Endometrium (tissue), 2 donors: ENCODE results near the gene DLEC1.
"Not testable (repeated sequence)": the region's sequence is repeated elsewhere in the genome, so short reads cannot be mapped to it uniquely, and the experiment has no call there.

Experiments used
- FAIRE-seq: peaks from 2 replicates; lab custom pipeline; 2012; peaks lifted over from hg19 to GRCh38; lab: Jason Lieb, UNC
- donor health status: control.
- donor health status: control.

The DLEC1 gene

DNA sequence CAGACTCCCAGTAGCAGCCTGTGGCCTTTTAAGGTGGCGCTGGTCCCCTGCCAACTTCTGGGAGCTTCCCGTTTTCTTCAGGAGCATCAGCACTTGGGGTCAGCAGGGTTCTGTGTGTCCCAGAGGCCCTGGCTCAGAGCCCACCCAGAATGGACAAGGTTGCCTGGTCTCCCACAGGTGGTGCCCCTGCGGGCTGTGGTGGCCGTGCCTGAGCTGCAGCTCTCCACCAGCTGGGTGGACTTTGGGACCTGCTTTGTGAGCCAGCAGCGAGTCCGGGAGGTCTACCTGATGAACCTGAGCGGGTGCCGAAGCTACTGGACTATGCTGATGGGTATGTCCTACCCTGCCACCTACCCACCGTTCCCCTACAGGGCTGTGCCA is 82.4 kb downstream of the DLEC1 start:
- FAIRE-seq, result no peak

DNA sequence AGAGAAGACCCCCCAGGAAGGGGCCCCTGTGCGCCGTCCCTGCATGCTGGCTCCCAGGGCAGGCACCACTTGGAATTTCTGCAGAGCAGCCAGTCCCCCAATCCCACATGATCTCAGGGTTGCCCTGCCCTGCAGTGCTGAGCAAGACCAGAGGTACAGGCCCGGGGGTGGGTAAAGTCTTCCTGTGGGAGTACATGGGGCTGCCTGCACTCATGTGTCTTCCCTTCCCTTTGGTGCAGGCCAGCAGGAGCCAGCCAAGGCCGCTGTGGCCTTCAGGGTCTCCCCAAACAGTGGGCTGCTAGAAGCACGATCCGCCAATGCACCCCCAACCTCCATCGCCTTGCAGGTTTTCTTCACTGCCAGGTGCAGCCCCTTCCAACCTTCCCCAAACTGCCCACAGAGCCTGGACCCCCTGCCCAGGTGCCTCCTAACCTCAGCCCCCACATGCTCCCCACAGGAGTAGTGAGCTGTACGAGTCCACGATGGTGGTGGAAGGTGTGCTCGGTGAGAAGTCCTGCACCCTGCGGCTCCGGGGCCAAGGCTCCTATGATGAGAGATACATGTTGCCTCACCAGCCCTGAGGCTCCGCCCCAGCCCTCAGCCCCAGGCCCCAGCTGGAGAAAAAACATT is 82.9 kb downstream of the DLEC1 start:
- no peak for FAIRE-seq

DNA sequence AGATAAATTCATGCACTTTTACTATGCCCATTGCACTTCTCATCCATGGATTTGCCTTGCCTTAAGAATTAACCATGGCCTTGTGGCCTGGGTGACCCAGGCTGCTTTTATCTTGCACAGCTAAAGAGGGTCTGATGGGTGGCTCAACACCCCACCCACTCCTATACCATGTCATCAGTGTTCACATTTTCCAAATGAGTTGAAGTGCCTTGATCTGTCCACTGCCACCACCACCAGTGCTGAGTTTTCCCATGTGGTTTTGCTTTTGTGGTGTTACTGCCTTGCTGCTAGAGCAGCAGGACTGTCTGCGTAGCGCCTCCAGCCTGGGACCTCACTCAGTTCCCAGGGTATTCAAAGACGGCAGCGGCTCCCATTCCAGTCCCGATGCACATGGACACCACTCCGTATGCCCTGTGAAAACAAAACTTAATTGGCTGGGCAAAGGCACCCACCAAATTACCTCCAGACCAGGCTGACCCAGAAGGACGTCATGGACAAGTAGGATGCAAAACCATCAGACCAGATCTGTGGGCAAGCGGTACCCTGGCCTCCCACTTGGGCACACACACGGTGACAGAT is 83.8 kb downstream of the DLEC1 start:
- no peak for FAIRE-seq

DNA sequence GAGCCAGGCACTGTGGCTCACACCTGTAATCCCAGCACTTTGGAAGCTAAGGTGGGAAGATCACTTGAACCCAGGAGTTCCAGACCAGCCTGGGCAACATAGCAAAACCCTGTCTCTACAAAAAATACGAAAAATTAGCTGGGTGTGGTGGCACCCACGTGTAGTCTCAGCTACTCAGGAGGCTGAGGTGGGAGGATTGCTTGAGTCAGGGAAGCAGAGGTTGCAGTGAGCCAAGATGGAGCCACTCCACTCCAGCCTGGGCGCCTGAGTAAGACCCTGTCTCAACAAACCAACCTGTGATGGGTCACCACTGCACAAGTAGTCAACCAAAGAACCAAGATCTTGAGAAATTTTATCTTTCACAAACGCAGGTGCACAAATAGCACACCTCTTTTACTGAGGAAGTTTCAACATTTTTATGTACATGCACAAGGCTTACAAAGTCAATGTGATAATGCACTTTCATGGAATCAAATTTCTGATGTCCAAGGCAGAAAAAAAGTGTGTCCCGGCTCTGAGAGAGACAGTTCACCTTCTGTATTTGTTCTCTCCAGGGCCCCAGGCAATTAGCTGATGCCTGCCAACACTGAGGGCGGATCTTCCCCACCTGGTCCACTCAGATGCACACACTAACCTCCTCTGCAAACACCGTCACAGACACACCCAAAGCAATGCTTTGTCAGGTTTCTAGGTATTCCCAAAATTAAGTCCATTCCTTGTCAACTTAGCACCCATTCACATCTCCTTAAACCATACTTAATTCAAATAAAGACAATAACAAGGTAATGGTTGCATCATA is 85.5 kb downstream of the DLEC1 start:
- FAIRE-seq, result no peak

DNA sequence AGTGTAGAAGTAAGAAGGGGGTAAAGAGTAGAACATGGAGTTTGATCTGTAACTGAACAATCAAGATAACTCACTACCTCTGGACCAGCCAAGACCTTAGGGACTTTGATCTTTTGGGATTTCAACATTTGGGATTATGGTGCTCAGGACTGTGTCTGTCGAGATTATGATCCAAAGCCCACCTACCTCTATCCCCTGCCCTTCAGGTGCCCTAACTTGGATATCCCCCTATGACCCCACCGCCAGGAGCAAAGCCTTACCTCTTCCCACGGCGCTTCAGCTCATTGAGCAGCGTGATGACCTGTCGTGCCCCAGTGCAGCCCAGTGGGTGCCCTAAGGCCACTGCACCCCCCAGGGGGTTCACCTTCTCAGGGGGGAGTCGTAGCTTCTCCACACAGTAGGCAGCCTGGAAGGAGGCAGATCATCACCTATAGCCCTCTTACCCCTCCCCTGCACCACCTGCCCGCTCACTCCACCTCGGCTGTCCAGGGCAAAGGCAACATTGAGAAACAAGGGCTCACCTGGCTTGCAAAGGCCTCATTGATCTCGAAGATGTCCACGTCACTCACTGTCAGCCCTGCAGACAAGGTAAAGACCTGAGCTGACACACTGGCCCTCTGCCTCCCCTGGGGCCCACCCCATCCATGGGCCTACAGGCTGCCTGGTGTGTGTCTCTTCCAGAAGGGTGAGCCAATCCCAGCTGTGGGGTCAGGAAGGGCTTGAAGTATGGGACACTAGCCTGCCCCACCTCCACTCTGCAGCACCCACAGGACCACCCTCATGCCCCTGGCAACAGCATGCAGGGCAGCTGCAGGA is 86.5 kb downstream of the DLEC1 start:
- FAIRE-seq, result no peak

DNA sequence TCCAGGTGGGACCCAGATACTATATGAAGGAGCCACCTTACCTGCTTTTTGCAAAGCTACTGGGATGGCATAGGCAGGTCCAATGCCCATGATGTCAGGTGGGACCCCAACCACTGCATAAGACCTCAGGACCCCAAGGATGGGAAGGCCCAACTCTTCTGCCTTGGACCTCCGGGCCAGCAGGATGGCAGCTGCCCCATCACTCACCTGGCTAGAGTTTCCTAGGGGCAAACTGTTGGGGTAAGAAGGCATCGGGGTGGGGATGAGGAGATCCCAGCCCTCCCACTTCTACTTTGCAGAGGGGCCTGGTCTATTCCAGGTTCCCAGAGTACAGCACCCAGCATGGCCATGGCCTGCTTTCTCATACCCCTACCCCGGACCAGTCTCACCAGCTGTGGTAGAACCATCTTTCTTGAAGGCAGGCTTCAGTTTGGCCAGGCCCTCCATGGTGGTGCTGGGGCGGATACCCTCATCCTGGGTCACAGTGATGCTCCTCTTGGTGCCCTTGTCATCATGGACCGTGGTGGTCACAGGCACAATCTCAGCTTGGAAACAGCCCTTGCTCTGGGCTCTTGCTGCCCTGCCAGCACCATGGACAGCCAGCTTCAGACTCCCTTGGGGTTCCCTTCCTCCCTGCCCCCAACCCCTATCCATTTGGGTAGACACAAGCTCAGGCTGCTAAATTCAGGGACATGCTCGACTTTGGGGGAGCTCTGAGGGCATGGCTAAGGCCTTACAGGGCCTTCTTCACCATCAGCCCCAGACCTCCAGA is 87.3 kb downstream of the DLEC1 start:
- no peak for FAIRE-seq

DNA sequence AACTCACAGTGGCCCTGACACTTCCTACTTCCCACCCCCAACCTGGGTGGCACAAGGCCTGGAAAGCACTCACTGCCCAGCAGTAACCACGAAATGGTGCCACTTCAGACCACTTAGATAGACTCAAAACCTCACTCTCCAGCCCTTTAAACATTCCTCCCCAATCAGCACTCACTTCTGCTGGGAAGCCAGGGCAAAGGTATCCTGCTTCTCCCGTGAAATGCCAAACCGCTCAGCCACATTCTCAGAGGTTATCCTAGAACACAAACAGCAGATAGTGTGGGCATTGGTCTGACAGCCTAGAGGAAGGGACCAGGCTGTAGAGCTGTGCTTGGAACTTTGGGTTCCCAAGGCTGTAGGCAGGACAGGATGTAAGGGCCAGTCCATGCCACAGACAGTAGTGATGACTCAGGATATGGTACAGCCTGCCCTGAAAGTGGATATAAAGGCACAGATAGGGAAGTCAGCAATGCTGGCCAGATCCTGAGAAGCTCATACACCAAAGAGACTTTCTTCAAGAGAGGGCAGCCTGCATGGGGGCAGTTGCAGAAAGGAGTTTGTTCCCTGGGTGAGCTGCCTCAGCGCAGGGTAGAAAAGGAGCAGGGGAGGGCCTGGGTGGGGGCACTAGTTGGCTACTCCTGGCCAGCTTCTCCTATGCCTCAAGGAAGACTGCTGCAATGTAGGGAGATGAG is 88.7 kb downstream of the DLEC1 start:
- no peak for FAIRE-seq

DNA sequence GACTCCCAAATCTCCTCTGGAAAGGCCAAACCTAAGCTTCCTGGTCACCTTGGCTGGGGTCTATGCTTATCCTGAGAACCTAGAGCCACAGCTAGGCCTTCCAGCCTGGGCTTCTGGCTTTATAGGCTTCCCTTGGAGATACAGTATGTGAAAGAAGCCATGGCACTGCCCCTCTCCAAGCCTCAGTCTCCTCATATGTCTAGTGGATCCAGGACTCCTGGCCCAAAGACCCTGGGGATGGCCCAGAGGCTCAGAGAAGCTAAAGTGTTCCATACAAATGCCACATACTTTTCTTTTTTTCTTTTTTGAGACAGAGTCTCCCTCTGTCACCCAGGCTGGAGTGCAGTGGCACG is 89.3 kb downstream of the DLEC1 start:
- no peak for FAIRE-seq

DNA sequence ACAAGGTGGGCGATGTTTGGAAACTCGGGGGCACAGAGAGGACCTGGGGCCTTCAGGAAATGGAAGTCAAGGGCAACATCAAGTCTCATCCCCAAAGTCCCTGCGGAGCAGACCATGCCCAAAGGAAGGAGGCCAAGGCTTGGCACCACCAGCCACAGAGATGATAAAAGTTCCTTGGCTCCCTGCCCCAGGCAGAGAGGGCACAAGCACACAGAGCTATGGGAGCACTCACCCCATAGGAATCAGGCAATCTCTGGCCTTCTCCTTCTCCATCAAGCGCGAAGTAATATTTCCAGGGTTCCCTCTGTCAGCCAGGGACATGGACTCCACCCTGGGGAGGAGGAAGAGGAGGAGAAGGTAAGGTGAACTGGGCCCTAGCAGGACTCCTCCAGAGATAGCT is 90.0 kb downstream of the DLEC1 start:
- no peak for FAIRE-seq

DNA sequence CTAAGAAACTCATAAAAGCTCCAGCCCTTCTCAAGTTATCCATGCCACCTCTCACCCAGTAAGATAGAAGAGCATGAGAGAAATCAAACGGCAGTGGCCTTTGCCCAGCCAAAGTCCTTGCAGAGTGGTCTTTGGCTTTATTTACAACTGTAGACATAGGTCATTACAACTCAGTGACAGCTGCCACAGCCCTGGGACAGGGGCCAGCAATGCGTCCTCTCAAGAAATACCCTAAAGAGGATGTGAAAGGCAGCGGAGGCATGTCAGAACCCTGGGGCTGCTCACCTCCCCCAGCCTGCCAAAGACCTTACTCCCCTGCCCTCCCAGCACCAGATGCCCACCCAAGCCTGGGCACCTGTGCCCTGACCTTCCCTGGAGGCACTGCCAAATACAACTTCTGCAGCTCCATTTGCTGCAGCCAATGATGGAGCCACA is 91.6 kb downstream of the DLEC1 start:
- FAIRE-seq, result no peak

DNA sequence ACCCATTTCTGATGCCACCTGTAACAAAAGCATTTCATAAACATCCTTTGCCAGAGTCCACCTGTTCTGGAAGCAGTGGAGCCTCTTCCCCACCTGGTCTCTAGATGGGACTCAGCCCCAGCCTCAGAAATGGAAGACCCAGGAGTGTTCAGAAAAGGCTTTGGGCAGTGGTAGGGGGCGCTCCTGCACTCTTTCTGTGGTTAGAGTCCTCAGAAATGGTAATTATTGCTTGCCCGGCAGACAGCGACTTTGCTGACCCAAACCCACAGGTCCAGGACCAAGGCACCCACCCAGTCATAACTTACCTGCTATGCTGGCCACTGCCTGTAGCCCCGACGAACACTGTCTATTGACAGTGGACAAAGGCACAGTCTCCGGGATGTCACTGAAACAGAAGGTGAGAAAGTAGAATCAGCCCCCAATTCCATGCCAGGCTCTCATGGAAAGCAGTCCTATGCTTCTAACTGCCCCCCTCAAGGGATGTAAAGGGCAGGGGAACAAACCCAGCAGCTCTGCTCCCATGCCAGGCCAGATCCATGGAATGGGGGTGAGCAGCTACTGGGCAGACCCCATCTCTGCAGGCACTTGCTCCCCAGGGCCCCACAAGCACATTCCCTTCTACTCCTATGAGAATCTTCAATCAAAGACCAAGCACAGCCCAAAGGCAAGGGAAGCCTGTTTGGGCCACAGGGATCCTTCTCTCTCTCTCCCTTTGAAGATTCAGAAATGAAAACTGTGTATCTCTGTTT is 92.8 kb downstream of the DLEC1 start:
- FAIRE-seq, result no peak

DNA sequence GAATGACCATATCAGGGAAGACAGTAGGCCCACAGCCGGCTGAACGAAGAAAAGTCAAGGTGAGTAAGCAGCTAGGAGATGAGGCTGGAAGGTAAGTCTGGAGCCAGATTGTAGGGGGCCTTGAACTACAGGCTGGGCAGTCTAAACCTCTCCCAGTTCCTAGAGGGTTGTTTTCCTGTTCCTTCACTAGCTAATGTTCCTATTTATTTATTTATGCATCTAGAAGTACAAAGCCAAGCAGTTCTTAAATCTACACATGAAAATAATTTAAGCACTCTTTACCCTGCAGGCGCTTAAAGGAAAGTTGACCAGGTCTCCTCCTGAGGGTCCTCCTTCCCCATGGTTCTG is 94.2 kb downstream of the DLEC1 start:
- FAIRE-seq, result no peak

DNA sequence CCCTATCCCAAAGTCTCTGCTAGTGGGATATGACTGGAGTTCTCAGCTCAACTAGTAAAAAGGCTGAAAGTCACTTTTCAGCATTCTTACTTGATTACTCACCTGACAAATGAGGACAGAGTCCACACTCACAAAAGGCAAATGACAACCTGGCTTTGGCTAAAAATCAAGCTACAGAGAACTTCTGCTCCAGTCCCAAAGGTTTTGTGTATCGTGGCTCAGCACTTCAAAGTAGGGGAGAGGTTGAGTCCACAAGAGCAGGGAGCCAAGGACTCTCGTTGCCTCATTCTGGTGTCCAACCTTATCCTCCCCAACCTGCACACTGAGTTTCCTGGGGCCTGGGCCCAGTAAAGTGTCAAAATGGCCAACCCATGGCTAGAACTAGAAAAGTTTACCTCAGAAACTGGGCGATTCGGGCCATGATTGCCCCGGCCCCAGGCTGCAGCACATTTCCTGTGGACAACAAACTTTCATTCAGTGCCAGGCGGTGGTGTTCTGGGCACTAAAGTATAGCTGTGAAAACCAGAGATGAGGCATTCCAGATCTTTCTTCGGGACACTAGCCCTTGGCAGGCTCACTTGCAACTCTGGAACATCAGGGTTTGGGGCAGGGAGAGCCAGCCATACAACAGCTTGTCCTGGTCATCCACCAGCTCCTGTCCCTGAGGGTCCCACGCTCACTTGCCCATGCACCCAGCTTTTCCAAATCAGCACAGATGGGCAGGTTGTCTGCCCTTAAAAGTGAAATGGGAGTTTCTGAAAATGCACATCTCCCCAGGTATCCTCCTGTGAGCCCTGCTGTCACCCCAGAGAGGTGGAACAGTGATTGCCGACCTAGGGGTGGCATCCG is 94.8 kb downstream of the DLEC1 start:
- no peak for FAIRE-seq

DNA sequence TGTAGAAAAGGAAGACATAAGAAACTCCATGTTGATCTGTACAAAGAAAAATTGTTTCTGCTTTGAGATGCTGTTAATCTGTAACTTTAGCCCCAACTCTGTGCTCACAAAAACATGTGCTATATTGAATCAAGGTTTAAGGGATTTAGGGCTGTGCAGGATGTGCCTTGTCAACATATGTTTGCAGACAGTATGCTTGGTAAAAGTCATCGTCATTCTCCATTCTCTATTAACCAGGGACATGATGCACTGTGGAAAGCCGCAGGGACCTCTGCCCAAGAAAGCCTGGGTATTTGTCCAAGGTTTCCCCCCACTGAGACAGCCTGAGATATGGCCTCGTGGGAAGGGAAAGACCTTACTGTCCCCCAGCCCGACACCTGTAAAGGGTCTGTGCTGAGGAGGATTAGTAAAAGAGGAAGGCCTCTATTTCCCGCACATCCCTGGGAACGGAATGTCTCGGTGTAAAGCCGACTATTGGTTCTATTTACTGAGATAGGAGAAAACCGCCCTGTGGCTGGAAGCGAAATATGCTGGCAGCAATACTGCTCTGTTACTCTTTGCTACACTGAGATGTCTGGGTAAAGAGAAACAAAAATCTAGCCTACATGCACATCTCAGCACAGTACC is 95.6 kb downstream of the DLEC1 start:
- not testable (repeated sequence) for FAIRE-seq

DNA sequence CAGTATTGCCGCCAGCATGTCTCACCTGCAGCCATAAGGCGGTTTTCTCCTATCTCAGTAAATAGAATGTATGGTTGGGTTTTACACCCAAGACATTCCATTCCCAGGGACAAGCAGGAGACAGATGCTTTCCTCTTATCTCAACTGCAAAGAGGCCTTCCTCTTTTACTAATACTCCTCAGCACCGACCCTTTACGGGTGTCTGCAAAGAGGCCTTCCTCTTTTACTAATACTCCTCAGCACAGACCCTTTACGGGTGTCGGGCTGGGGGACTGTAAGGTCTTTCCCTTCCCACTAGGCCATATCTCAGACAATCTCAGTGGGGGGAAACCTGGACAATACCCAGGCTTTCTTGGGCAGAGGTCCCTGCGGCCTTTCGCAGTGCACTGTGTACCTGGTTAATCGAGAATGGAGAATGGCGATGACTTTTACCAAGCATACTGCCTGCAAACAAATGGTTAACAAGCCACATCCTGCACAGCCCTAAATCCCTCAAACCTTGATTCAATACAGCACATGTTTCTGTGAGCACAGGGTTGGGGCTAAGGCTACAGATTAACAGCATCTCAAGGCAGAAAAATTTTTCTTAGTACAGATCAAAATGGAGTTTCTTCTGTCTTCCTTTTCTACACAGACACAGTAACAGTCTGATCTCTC is 96.7 kb downstream of the DLEC1 start:
- FAIRE-seq, result not testable (repeated sequence)

DNA sequence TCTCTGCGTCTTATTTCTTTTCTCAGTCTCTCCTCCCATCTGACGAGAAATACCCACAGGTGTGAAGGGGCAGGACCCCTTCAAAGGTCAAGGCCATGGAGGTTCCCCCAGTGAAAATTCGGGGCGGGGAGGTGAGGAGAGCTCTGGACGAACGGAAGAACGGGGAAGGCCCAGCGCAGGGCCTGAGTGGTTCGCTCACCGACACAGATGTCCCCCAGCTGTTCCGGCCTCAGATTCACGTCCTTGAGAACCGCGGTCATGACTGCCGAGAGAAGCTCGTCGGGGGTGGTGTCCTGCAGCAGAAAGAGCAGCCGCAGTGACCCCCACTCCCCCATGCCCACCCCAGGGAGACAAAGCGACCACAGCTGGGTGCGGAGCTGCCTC is 97.4 kb downstream of the DLEC1 start:
- no peak for FAIRE-seq

DNA sequence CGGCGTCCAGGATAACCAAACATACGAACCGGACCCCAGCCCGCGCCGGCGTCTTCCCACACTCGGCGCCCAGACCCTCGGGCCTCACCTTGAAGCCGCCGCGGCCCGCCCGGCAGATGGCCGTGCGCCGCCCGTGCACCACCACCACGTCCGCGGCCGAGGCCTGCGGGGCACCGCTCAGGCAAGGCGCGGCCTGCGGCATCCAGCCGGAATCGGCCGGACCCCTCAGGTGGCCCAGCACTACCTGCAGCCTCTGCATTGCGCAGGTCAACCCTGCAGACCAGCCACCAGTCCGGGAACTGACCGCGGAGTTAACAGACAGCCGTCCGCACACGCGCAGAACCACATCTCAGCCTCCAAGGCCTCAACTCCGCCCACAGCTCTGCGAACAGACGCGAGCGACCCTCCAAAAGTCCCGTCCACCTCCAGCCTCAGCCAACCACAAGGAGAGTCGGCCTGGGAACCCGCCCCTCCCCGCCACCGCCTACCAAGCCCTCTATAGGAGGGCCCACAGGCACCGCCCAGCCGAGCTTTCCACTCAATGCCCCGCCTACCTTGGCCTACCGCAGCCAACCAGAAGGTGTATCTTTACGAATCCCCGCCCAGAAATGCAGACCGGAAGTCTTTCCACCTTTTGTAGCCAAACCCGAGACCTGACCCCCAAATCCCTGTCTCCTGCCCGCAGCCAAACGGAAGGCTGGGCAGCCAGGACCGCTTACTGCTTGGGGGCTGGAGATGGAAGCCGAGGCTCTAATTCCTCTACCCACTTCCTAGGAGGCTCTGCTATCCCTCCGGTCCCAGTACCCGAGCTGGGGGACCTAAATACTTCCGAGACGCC is 98.0 kb downstream of the DLEC1 start, which contains the start of gene ACAA1:
Gene ACAA1 (minus strand): TSS at position 351 of the 838 bp plus-strand sequence. CDS start 92 bp downstream, at position 259.
- peak; percentile 98 for FAIRE-seq
